HepG2 (cell line): ENCODE results near the gene G6PD.

Experiments used
- FOXP1 ChIP-seq, 2 experiments: fragments of 450-650 bp in 1 of 2; IDR thresholded peaks; 2 replicates each; pipeline ENCODE4 v1.6.1; 2017 to 2018; ENCODE audit warnings: antibody characterized with exemption in 1 of 2
- MAFK ChIP-seq, 2 experiments: IDR thresholded peaks in 1 of 2; conservative IDR thresholded peaks in 1 of 2; 2 replicates each; pipeline ENCODE4 v1.6.1; 2011; ENCODE audit warnings: improper control_type of control experiment in 2 of 2, low read length in 2 of 2
- SRF ChIP-seq: IDR thresholded peaks from 2 replicates; pipeline ENCODE4 v1.6.1; 2011; ENCODE audit warnings: mild to moderate bottlenecking, low read depth, low read length, moderate library complexity
- YY1 ChIP-seq: IDR thresholded peaks from 2 replicates; pipeline ENCODE4 v1.6.1; 2011; ENCODE audit warnings: low read length, low read depth, moderate library complexity, mild to moderate bottlenecking; ENCODE audit not compliant: insufficient read depth, insufficient replicate concordance
- ZNF407 ChIP-seq: sonication (generic); formaldehyde crosslinking; IDR thresholded peaks from one replicate; pipeline ENCODE4 v1.5.1; 2020; ENCODE audit warnings: mild to moderate bottlenecking, missing genetic modification reagents; ENCODE audit errors: not compliant biosample characterization
- ZNF747 ChIP-seq: sonication (generic); formaldehyde crosslinking; IDR thresholded peaks from 2 replicates; pipeline ENCODE4 v1.8.1; 2023; ENCODE audit warnings: missing genetic modification reagents, mild to moderate bottlenecking, borderline replicate concordance

DNA sequence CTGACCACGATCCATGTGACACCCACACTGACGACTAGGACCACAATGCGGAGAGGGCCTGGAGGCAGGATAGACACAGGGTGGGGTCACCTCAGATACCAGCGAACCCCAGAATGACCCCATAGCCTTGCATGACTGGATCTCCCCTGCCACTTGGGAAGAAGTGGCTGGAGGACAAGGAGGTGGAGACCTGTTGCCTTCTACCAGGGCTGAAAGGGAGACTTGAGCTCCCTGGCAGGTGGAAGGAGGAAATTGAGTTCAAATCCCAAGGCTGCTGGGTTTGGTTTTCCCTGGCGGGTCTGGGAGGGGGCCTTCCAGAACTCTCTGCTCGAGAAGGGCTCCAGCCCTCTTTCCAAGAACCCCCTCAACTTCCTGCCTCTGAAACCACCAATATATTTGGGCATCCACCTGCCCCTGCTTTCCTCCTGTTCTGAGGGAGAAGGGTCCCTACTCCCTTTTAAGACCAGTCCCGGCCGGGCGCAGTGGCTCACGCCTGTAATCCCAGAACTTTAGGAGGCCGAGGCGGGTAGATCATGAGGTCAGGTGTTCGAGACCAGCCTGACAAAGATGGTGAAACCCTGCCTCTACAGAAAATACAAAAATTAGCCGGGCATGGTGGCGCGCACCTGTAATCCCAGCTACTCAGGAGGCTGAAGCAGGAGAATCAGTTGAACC lies 33.6 kb downstream of the G6PD start:
- TF ChIP-seq ZNF407 (CRISPR knock-in tag): no peak
- TF ChIP-seq YY1: no peak
- TF ChIP-seq MAFK (conservative IDR thresholded peaks at IDR 0.05 in 1 of 2, IDR thresholded peaks at IDR 0.05 in 1 of 2; ENCODE audit: low read length in 2 of 2): no peak
- TF ChIP-seq FOXP1 (IDR thresholded peaks at IDR 0.05): no peak
- TF ChIP-seq FOXP1 (CRISPR knock-in tag; IDR thresholded peaks at IDR 0.05): no peak
- no peak for TF ChIP-seq SRF
- TF ChIP-seq ZNF747 (CRISPR knock-in tag): no peak
